GM21381 (cell line): ENCODE measurements around the gene ZNF785.
"Not testable (repeated sequence)": the region's sequence is repeated elsewhere in the genome, so short reads cannot be mapped to it uniquely, and the experiment has no call there.

Experiments used
- ATAC-seq: cut with Tn5 transposase; IDR thresholded peaks from one replicate; pipeline ENCODE4 v1.9.1; 2021; ENCODE audit warnings: mild to moderate bottlenecking, moderate library complexity; ENCODE audit not compliant: unreplicated experiment

Gene ZNF785

GRCh38 chr16:30602616-30603277, 17.2 kb upstream of the ZNF785 start:
- no peak for ATAC-seq

DNA sequence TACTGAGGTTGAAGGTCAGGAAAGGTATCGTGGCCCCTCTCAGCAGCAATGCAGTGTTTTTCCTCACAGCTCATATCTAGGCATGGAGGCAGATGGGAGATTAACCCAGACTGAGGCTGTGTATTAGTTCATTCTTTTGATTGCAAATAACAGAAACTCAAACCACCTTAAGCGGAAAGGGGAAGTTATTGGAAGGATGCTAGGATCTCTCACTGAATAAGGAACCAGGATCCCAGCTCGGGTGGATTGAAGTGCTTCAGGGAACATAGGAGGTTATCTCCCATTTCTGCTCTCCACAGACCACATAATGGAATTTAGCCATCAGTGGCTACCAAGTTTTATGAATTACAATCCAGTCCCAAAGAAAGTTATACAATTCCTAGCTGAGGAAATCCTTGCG, 16.5 kb upstream of the ZNF785 start:
- ATAC-seq: no peak

GRCh38 chr16:30600929-30601328, 15.4 kb upstream of the ZNF785 start:
- no peak for ATAC-seq

DNA sequence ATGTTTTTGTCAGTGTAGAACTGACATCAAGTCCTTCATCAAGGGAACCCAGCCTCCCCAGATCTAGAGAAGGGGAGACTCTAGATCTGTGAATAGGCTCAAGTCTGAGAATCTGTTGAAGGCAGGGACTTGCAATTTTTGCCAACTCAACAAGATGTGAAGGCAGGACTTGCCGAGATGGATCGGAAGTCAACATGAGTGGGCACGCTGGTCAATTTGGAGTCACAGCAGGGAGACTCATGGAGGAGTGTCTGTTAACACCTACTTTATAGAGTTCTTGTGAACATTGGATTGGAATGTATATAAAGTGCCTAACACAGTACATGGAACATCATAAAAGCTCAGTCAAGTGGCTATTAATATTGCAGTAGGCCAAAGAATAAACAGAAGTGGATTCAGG, 14.7 kb upstream of the ZNF785 start:
- ATAC-seq: no peak

GRCh38 chr16:30592871-30593270, 7.4 kb upstream of the ZNF785 start:
- no peak for ATAC-seq

GRCh38 chr16:30590869-30591268, 5.4 kb upstream of the ZNF785 start:
- ATAC-seq: not testable (repeated sequence)

DNA sequence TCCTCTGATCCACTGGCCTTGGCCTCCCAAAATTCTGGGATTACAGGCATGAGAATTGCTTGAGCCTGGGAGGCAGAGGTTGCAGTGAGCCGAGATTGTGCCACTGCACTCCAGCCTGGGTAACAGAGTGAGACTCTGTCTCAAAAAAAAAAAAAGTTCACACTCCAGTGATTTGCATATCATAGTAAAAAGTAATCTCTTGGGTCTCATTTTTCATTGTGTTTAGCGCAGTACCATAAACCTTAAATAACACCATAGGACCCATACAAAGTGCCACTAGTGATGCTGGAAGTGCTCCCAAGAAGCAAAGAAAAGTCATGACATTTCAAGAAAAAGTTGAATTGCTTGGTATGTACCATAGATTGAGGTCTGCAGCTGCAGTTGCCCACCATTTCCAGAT, 4.1 kb upstream of the ZNF785 start:
- ATAC-seq: not testable (repeated sequence)

DNA sequence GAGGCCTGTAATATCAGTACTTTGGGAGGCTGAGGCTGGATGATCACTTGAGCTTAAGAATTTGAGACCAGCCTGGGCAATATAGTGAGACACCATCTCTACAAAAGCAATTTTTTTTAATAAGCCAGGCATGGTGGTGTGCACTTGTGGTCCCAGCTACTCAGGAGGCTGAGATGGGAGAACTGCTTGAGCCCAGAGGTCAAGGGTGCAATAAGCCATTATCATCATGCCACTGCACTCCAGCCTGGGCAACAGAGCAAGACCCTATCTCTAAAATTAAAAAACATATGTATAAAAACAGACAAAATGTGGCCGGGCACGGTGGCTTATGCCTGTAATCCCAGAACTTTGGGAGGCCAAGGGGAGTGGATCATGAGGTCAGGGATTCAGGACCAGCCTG, 3.2 kb upstream of the ZNF785 start:
- ATAC-seq: no peak

GRCh38 chr16:30585022-30585399, 486 bp downstream of the ZNF785 start:
- peak; percentile 43 for ATAC-seq

- ATAC-seq: no peak
Measured at GRCh38 chr16:30582611-30583340, 2.7 kb downstream of the ZNF785 start.

DNA sequence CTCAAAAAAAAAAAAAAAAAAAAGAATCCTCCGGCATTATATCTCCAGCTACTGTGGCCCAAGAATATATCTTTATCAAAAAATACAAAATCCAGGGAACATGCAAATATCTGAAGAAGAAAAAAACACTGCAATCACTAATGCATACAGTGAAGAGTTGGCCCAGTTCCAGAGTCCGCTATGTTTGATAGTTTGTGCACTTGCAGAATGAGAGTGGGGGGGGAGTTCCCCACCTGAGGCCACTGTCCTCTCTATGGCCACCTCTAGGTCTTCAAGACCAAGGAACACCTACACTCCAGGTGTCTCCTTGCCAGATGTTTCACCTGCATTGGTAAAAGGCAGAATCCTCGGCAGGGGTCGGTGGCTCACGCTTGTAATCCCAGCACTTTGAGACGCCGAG, 4.0 kb downstream of the ZNF785 start:
- ATAC-seq: no peak

DNA sequence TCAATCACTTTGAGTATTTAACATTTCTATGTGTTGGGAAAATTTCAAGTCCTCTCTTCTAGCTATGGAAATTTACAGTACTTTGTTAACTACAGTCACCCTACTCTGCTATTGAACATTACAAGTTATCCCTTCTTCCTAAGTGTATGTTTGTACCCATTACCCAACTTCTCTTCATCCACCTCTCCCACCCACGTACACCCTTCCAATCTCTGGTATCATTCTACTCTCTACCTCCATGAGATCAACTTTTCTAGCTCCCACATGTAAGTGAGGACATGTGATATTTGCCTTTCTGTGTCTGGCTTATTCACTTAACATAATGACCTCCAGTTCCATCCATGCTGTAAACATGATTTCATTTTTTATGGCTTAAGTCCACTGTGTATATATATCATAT, 10.8 kb downstream of the ZNF785 start:
- no peak for ATAC-seq

GRCh38 chr16:30571445-30572322, 13.8 kb downstream of the ZNF785 start, which contains the start of gene ZNF688:
TSS of gene ZNF688 (minus strand) at chr16:30571714. CDS start at chr16:30571629, 85 bp downstream.
- ATAC-seq: peak; percentile 69

GRCh38 chr16:30570636-30571444, 14.7 kb downstream of the ZNF785 start:
- ATAC-seq: no peak

DNA sequence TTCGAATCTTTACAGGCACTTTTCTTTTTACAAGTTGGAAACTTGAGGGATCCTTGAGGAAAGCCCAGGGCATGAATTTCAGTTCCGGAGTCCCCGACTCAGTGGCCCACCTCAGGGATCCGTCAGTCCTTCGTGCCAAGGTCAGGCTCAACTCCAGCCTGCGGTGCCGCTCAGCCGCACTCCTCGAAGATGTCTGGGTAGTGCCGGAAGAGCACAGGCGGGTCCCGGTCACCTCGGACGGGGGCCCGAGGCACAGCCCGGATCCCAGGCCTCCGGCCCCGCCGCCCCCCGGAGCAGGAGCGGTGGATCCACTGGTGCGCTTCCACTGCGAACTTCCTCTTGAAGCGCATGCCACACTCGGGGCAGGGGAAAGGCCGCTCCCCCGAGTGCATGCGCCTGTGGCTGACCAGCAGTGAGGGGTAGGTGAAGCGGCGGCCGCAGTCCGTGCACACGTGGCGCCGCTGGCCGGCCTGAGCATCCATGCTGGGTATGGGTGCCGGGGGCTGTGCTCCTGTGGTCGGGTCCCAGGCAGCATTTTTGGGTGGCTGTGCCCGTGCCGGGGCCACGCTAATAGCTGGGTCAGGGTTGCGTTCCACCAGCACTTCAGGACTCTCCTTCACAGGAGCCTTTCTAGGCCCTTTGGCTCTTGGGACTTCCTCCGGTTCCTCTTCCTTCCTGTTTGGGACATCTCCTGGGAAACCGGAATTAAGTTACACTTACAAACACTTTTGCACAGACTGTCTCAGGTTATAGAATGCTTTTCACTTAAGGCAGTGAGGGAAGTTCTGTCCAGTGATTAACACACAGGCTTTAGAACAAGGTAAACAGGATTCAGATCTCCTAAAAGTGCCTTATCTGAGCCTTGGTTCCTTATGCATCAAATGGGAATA, 15.5 kb downstream of the ZNF785 start:
- no peak for ATAC-seq

DNA sequence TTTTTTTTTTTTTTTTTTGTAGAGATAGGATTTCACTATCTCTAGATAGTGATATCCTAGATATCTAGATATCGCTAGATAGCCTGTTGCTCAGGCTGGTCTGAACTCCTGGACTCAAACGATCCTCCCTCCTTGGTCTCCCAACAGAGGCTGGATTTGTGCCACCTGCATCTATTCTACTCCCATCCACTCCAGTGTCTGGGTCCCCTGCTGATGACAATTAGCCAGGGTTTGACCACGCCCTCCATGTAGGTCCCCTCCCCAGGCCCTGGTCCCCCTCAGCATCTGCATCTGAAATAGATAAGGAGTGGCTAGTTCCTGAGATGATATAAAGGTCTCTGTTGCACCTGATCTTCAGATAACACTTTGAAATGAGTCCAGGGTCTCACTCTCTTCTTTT, 16.2 kb downstream of the ZNF785 start:
- no peak for ATAC-seq

DNA sequence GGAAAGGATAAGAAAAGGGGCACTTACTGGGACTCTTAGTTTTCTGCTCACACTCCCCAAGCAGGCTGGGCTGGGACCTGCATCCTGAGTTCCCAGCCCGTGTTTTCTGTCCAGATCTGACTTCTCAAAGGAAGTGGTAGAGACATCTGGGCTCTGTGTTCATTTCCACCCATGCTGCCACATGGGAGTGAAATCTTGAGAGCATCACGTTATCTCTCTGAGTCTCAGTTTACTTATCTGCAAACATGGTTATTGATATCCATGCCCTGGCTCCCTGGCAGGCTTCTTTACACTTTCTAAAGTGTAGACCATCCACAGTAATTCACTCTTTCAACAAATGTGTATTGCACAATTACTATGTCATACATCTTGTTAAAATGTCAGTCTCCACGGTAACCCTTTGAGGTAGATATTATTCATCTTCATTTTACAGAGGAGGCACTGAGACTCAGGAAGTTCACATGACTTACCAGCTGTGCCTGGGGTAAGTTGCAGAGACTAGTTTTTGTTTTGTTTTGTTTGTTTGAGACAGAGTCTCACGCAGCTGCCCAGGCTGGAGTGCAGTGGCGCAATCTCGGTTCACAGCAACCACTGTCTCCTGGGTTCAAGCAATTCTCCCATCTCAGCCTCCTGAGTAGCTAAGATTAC, 17.4 kb downstream of the ZNF785 start:
- ATAC-seq: peak; percentile 28

- ATAC-seq: no peak
Measured at GRCh38 chr16:30567160-30567990, 18.1 kb downstream of the ZNF785 start.
